SJSA1 (cell line): ENCODE data around the gene UFSP2. TPM values are rescaled to one million over a fixed set of nuclear protein-coding genes. Genes with fewer than 3 reads are reported as not detected.

Experiments used
- DNase-seq, 2 experiments: peaks; one replicate each; pipeline ENCODE4 v3.0.0-alpha.2; 2015 to 2020; ENCODE audit warnings: low spot score in 2 of 2, low read depth in 1 of 2
- H3K27ac ChIP-seq: fragments of 250-450 bp; sonication (Bioruptor Pico); 2 replicates; pipeline ENCODE4 v1.5.1; 2020; ENCODE audit warnings: mild to moderate bottlenecking, moderate library complexity
- H3K27me3 ChIP-seq: fragments of 250-450 bp; sonication (Bioruptor Pico); replicated peaks from 2 replicates; pipeline ENCODE4 v1.5.1; 2020; ENCODE audit warnings: mild to moderate bottlenecking, moderate library complexity
- H3K36me3 ChIP-seq: fragments of 250-450 bp; sonication (Bioruptor Pico); 2 replicates; pipeline ENCODE4 v1.5.1; 2020; ENCODE audit warnings: mild to moderate bottlenecking
- H3K4me1 ChIP-seq: fragments of 250-450 bp; sonication (Bioruptor Pico); replicated peaks from 2 replicates; pipeline ENCODE4 v1.6.1; 2021; ENCODE audit warnings: mild to moderate bottlenecking
- H3K4me3 ChIP-seq: fragments of 250-450 bp; sonication (Bioruptor Pico); 2 replicates; pipeline ENCODE4 v1.5.1; 2020; ENCODE audit warnings: mild to moderate bottlenecking
- H3K9me3 ChIP-seq: fragments of 250-450 bp; sonication (Bioruptor Pico); replicated peaks from 2 replicates; pipeline ENCODE4 v1.5.1; 2020; ENCODE audit warnings: mild to moderate bottlenecking
- total RNA-seq: library from RNA; depleted of rRNA; stranded (reverse); fragments of >200 nt; shearing (Covaris generic); gene quantifications from 2 replicates; pipeline ENCODE4 v1.2.3, GENCODE V29; 2014; rRNA removed

The UFSP2 gene
- total RNA-seq = 17.1 and 32.1 TPM in 2 replicates

- H3K4me1 ChIP-seq = peaks cover 8% of the 10 kb centered on the region
- H3K27me3 ChIP-seq = no peaks in the 10 kb centered on the region
- peak within 1 kb of the TSS; percentile 100 for H3K27ac ChIP-seq
- peak within 1 kb of the TSS; percentile 78 for H3K4me3 ChIP-seq
- peaks cover 12% of the 10 kb centered on the region for H3K36me3 ChIP-seq
- H3K9me3 ChIP-seq = no peaks in the 10 kb centered on the region
- peak; percentile 82 to 98 for DNase-seq
Observed at GRCh38 chr4:185425647-185426352, at the start of gene UFSP2. Gene UFSP2 (minus strand): TSS chr4:185425964. CDS start chr4:185425868, 96 bp downstream.

GRCh38 chr4:185473247-185473646, 47.5 kb upstream of the UFSP2 start:
- H3K27me3 ChIP-seq = peaks cover 15% of the 10 kb centered on the region; the same call in 1 of the 2 replicates
- no peak overlapping the region for H3K27ac ChIP-seq
- H3K9me3 ChIP-seq = peaks cover 4% of the 10 kb centered on the region; the same call in 1 of the 2 replicates
- no peak overlapping the region for H3K4me3 ChIP-seq
- H3K36me3 ChIP-seq = no peaks in the 10 kb centered on the region
- peaks cover 10% of the 10 kb centered on the region for H3K4me1 ChIP-seq
- DNase-seq = no peak

GRCh38 chr4:185472103-185472542, 46.4 kb upstream of the UFSP2 start:
- H3K4me3 ChIP-seq = peak overlapping the region; percentile 69
- no peak overlapping the region for H3K27ac ChIP-seq
- H3K9me3 ChIP-seq = peaks cover 4% of the 10 kb centered on the region; the same call in 1 of the 2 replicates
- peaks cover 15% of the 10 kb centered on the region for H3K27me3 ChIP-seq
- peaks cover 10% of the 10 kb centered on the region for H3K4me1 ChIP-seq
- H3K36me3 ChIP-seq = no peaks in the 10 kb centered on the region
- DNase-seq = no peak

- Histone ChIP-seq H3K27me3 (peaks cover 15% of the 10 kb centered on the region), H3K4me3 (peak within 1 kb of the TSS; percentile 69), H3K27ac (no peak within 1 kb of the TSS), H3K4me1 (peaks cover 10% of the 10 kb centered on the region), H3K9me3 (peaks cover 4% of the 10 kb centered on the region; the same call in 1 of the 2 replicates), H3K36me3 (no peaks in the 10 kb centered on the region)
- DNase-seq = peak; percentile 78 to 93
Observed at GRCh38 chr4:185471235-185472102, 45.7 kb upstream of the UFSP2 start, which contains the start of gene CCDC110. Gene CCDC110 (minus strand): TSS chr4:185471733. CDS start chr4:185471683, 50 bp downstream.

- peak in 1 of 2 experiments; percentile 30 for DNase-seq
- H3K27ac ChIP-seq = no peak overlapping the region
Observed at GRCh38 chr4:185470501-185471195, 44.9 kb upstream of the UFSP2 start.

GRCh38 chr4:185469580-185470154, 43.9 kb upstream of the UFSP2 start:
- peaks cover 4% of the 10 kb centered on the region; the same call in 1 of the 2 replicates for H3K9me3 ChIP-seq

More at GRCh38 chr4:185470501-185471195, 44.9 kb upstream of the UFSP2 start:
- Histone ChIP-seq H3K4me1 (peaks cover 10% of the 10 kb centered on the region), H3K9me3 (peaks cover 4% of the 10 kb centered on the region; the same call in 1 of the 2 replicates), H3K27me3 (peaks cover 15% of the 10 kb centered on the region), H3K4me3 (peak overlapping the region; percentile 43), H3K36me3 (no peaks in the 10 kb centered on the region)

GRCh38 chr4:185468999-185469398, 43.2 kb upstream of the UFSP2 start:
- Histone ChIP-seq H3K4me3 (no peak overlapping the region), H3K9me3 (peaks cover 4% of the 10 kb centered on the region; the same call in 1 of the 2 replicates), H3K36me3 (no peaks in the 10 kb centered on the region), H3K4me1 (peaks cover 10% of the 10 kb centered on the region), H3K27ac (no peak overlapping the region), H3K27me3 (peaks cover 15% of the 10 kb centered on the region)
- DNase-seq = no peak

More at GRCh38 chr4:185469580-185470154, 43.9 kb upstream of the UFSP2 start:
- Histone ChIP-seq H3K27ac (no peak overlapping the region), H3K4me1 (peaks cover 10% of the 10 kb centered on the region), H3K4me3 (no peak overlapping the region), H3K36me3 (no peaks in the 10 kb centered on the region), H3K27me3 (peaks cover 15% of the 10 kb centered on the region)
- no peak for DNase-seq

- Histone ChIP-seq H3K36me3 (no peaks in the 10 kb centered on the region), H3K9me3 (peaks cover 4% of the 10 kb centered on the region; the same call in 1 of the 2 replicates), H3K27me3 (peaks cover 15% of the 10 kb centered on the region), H3K4me1 (peaks cover 10% of the 10 kb centered on the region), H3K4me3 (no peak overlapping the region), H3K27ac (no peak overlapping the region)
- DNase-seq = no peak
Observed at GRCh38 chr4:185467991-185468390, 42.2 kb upstream of the UFSP2 start.

- Histone ChIP-seq H3K36me3 (no peaks in the 10 kb centered on the region), H3K27ac (no peak overlapping the region), H3K4me1 (peaks cover 10% of the 10 kb centered on the region), H3K27me3 (peaks cover 15% of the 10 kb centered on the region), H3K9me3 (peaks cover 4% of the 10 kb centered on the region; the same call in 1 of the 2 replicates), H3K4me3 (no peak overlapping the region)
- no peak for DNase-seq
Observed at GRCh38 chr4:185467101-185467500, 41.3 kb upstream of the UFSP2 start.

- H3K4me3 ChIP-seq = no peak overlapping the region
- peaks cover 14% of the 10 kb centered on the region for H3K27me3 ChIP-seq
- H3K36me3 ChIP-seq = no peaks in the 10 kb centered on the region
- peaks cover 4% of the 10 kb centered on the region for H3K4me1 ChIP-seq
- no peaks in the 10 kb centered on the region for H3K9me3 ChIP-seq
- no peak for DNase-seq
- no peak overlapping the region for H3K27ac ChIP-seq
Observed at GRCh38 chr4:185465707-185466106, 39.9 kb upstream of the UFSP2 start.

- H3K27me3 ChIP-seq = peaks cover 6% of the 10 kb centered on the region
- no peaks in the 10 kb centered on the region for H3K36me3 ChIP-seq
- no peak overlapping the region for H3K27ac ChIP-seq
- no peaks in the 10 kb centered on the region for H3K9me3 ChIP-seq
- DNase-seq = no peak
- H3K4me1 ChIP-seq = no peaks in the 10 kb centered on the region; the same call in 1 of the 2 replicates
- H3K4me3 ChIP-seq = no peak overlapping the region
Observed at GRCh38 chr4:185464887-185465286, 39.1 kb upstream of the UFSP2 start.

- H3K9me3 ChIP-seq = no peaks in the 10 kb centered on the region
- no peak overlapping the region for H3K4me3 ChIP-seq
- no peaks in the 10 kb centered on the region; the same call in 1 of the 2 replicates for H3K4me1 ChIP-seq
Observed at GRCh38 chr4:185464183-185464582, 38.4 kb upstream of the UFSP2 start.

GRCh38 chr4:185463541-185463940, 37.8 kb upstream of the UFSP2 start:
- Histone ChIP-seq H3K27ac (no peak overlapping the region), H3K9me3 (no peaks in the 10 kb centered on the region), H3K27me3 (peaks cover 8% of the 10 kb centered on the region), H3K36me3 (no peaks in the 10 kb centered on the region), H3K4me3 (no peak overlapping the region), H3K4me1 (no peaks in the 10 kb centered on the region)
- DNase-seq = no peak

More at GRCh38 chr4:185464183-185464582, 38.4 kb upstream of the UFSP2 start:
- no peaks in the 10 kb centered on the region for H3K36me3 ChIP-seq
- no peak overlapping the region for H3K27ac ChIP-seq
- DNase-seq = no peak
- H3K27me3 ChIP-seq = peaks cover 9% of the 10 kb centered on the region
